Stimulated activated CD4-positive, alpha-beta T cell treated with anti-CD3 and anti-CD28 coated beads, Interleukin-2, amount 100 ng/mL, for 48 hours (primary cell): ENCODE results near the gene EIF5.

Experiments used
- DNase-seq, 2 donors: peaks; one replicate each; pipeline ENCODE4 v3.0.0-alpha.2; 2020

The EIF5 gene

GRCh38 chr14:103311171-103311997 is 22.7 kb upstream of the EIF5 start:
- no peak for DNase-seq

GRCh38 chr14:103312006-103312635 is 21.9 kb upstream of the EIF5 start:
- DNase-seq = no peak

GRCh38 chr14:103313704-103314103 is 20.3 kb upstream of the EIF5 start:
- DNase-seq = no peak

GRCh38 chr14:103314496-103315277 is 19.4 kb upstream of the EIF5 start:
- no peak for DNase-seq

- no peak for DNase-seq
Measured at GRCh38 chr14:103315351-103315911, 18.6 kb upstream of the EIF5 start.

- no peak for DNase-seq
Measured at GRCh38 chr14:103315941-103316340, 18.1 kb upstream of the EIF5 start.

GRCh38 chr14:103316721-103317121 is 17.3 kb upstream of the EIF5 start:
- no peak for DNase-seq

GRCh38 chr14:103317251-103317650 is 16.8 kb upstream of the EIF5 start:
- DNase-seq = no peak

- DNase-seq = no peak
Measured at GRCh38 chr14:103317976-103318580, 16.0 kb upstream of the EIF5 start.

- DNase-seq = no peak
Measured at GRCh38 chr14:103318750-103319419, 15.2 kb upstream of the EIF5 start.

GRCh38 chr14:103319422-103319821 is 14.6 kb upstream of the EIF5 start:
- DNase-seq = no peak

- no peak for DNase-seq
Measured at GRCh38 chr14:103326078-103326477, 8.0 kb upstream of the EIF5 start.

GRCh38 chr14:103328941-103329340 is 5.1 kb upstream of the EIF5 start:
- DNase-seq = no peak

- DNase-seq = no peak
Measured at GRCh38 chr14:103329401-103330347, 4.4 kb upstream of the EIF5 start.

GRCh38 chr14:103330536-103330935 is 3.5 kb upstream of the EIF5 start:
- DNase-seq = no peak

- DNase-seq = no peak
Measured at GRCh38 chr14:103332143-103332919, 1.7 kb upstream of the EIF5 start.

- DNase-seq = peak; percentile 71 to 78
Measured at GRCh38 chr14:103334644-103335622, 896 bp downstream of the EIF5 start.

GRCh38 chr14:103336191-103336590 is 2.2 kb downstream of the EIF5 start:
- DNase-seq = no peak

- DNase-seq = no peak
Measured at GRCh38 chr14:103337794-103338193, 3.8 kb downstream of the EIF5 start.
